Stomach (tissue), 9 donors: ENCODE results near the gene EWSR1. TPM values are rescaled to one million over a fixed set of nuclear protein-coding genes. Genes with fewer than 3 reads are reported as not detected.

ENCODE experiments used
- DNase-seq, 2 donors: peaks; one replicate each; pipeline versions ENCODE4 v3.0.0 to v3.0.0-alpha.2; 2013 to 2019
- H3K27ac ChIP-seq, 5 donors: fragments of 200-600 bp in 4 of 5; sonication (generic) in 4 of 5; one replicate each; pipeline ENCODE4 v1.5.1; 2013 to 2019; ENCODE audit warnings: mild to moderate bottlenecking in 1 of 5, moderate library complexity in 1 of 5
- H3K27me3 ChIP-seq, 3 donors: fragments of 200-600 bp; sonication (generic); one replicate each; pipeline ENCODE4 v1.5.1; 2017 to 2019; ENCODE audit warnings: mixed run types in 1 of 3
- H3K36me3 ChIP-seq, 4 donors: fragments of 200-600 bp; sonication (generic); 1 replicate in 3 of 4; 2 replicates in 1 of 4; pipeline ENCODE4 v1.5.1; 2016 to 2019
- H3K4me1 ChIP-seq, 4 donors: fragments of 200-600 bp; sonication (generic); one replicate each; pipeline ENCODE4 v1.5.1; 2016 to 2019
- H3K4me3 ChIP-seq, 4 donors: fragments of 200-600 bp; sonication (generic) in 3 of 4; one replicate each; pipeline ENCODE4 v1.5.1; 2016 to 2019; ENCODE audit warnings: mild to moderate bottlenecking in 1 of 4
- H3K9me3 ChIP-seq, 4 donors: fragments of 200-600 bp; sonication (generic); one replicate each; pipeline ENCODE4 v1.5.1; 2016 to 2019
- EP300 ChIP-seq: sonication (generic); formaldehyde crosslinking; IDR thresholded peaks from one replicate; pipeline ENCODE4 v1.6.1; 2017; ENCODE audit warnings: antibody characterized with exemption
- POLR2A ChIP-seq, 4 donors: fragments of 450-650 bp; IDR thresholded peaks; one replicate each; pipeline ENCODE4 v1.6.1; 2016; ENCODE audit warnings: antibody characterized with exemption in 4 of 4, control low read depth in 2 of 4, mild to moderate bottlenecking in 1 of 4, moderate library complexity in 1 of 4
- POLR2AphosphoS5 ChIP-seq, 3 donors: sonication (generic); formaldehyde crosslinking; IDR thresholded peaks; one replicate each; pipeline ENCODE4 v1.6.1; 2016; ENCODE audit warnings: antibody characterized with exemption in 3 of 3
- WGBS, 5 donors: extraction: QIAGEN DNeasy Blood & Tissue Kit in 3 of 5; methylation state at CpG; one replicate each; pipeline versions ENCODE4 v1.1.5 to v1.1.7; 2013 to 2018; 5-methylcytosine and 5-hydroxymethylcytosine counted together
- intact Hi-C: fragments of 100-400 bp; cut with DNase I; formaldehyde crosslinking; loops from one replicate; pipeline ENCODE4 v1.15.1; 2023; ENCODE audit warnings: low total_unique reads
- polyA plus RNA-seq, 3 donors: library from polyadenylated mRNA; stranded (reverse); fragments of 200-250 nt; gene quantifications; one replicate each; pipeline ENCODE4 v1.2.3, GENCODE V29; 2013
- total RNA-seq, 5 donors: library from RNA; depleted of rRNA; stranded (reverse); fragments of >200 nt; gene quantifications; one replicate each; pipeline versions ENCODE4 v1.1.0 to v1.2.3, GENCODE V29; 2014 to 2016
- TF ChIP-seq, protein P1 (sequence below), 7 experiments: fragments of 450-650 bp in 4 of 7; fragments of 200-600 bp in 3 of 7; sonication (generic) in 3 of 7; IDR thresholded peaks; one replicate each; pipeline ENCODE4 v1.5.1; 2016 to 2019; ENCODE audit warnings: antibody characterized with exemption in 7 of 7, control low read depth in 2 of 7, mild to moderate bottlenecking in 1 of 7
- donor health status: healthy with polysubstance abuse.
- donor health status: Bipolar disorder and iron deficiency.
- donor health status: healthy.

The EWSR1 gene
- total and polyA plus RNA-seq, 8 donors, result 97.7 to 376 (median 161) TPM

DNA sequence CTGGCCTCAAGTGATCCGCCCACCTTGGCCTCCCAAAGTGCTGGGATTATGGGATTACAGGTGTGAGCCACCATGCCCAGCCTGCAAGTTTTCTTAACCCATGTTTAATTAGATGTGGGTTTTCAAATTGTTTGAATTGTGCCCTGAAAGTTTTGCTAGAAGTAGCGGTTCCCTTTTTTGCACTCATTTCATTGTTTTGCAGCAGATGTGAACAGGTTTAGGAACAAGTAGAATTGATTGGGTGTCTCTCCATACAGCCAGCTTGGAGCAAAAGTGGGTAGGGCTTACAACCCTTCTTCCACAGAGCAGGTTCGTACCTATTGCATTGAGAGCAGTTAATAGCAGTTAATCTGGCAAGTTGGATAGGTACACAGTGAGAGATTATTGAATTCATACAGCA lies 16.1 kb downstream of the EWSR1 start:
- intact Hi-C loops, result no loop called here
- 88 to 94% (median 89%) methylated on average over 3 of the region's 3 CpGs for WGBS, 5 donors
- no peaks in the 10 kb centered on the region for H3K9me3 ChIP-seq
- TF ChIP-seq POLR2AphosphoS5 (IDR thresholded peaks at IDR 0.05), result no peak
- no peak for TF ChIP-seq POLR2A (IDR thresholded peaks at IDR 0.05)
- H3K4me3 ChIP-seq, result no peak overlapping the region
- no peak for DNase-seq
- H3K27ac ChIP-seq, result no peak overlapping the region
- H3K4me1 ChIP-seq, result peaks cover 0 to 14% (median 0%) of the 10 kb centered on the region in 4 donors
- H3K27me3 ChIP-seq, result no peaks in the 10 kb centered on the region
- peaks cover 93 to 100% (median 100%) of the 10 kb centered on the region in 4 donors for H3K36me3 ChIP-seq

DNA sequence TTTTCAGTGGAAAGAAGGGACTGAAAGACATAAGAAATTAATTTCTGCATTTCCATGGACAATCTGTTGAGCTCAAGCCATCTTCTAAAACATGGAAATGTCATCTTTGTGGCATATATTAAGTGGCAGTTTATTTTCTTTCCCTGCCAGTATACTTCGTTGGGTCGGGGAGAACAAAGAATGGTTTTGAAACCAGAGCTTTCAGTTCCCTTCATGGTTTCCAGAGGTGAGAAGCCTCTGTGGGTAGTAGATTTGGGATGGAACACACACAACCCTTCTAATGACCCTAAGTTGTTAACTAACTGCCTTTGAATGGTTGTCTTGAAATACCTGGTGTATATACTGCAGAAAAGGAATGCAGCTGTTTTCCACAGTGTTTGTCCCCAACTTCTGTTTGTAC lies 20.8 kb downstream of the EWSR1 start:
- intact Hi-C loops, result no loop called here
- H3K9me3 ChIP-seq, result no peaks in the 10 kb centered on the region
- 16 to 62% (median 37%) methylated on average over 2 of the region's 2 CpGs for WGBS, 5 donors
- TF ChIP-seq POLR2A (IDR thresholded peaks at IDR 0.05) (no peak), EP300 (no peak)
- TF ChIP-seq, protein P1, sequence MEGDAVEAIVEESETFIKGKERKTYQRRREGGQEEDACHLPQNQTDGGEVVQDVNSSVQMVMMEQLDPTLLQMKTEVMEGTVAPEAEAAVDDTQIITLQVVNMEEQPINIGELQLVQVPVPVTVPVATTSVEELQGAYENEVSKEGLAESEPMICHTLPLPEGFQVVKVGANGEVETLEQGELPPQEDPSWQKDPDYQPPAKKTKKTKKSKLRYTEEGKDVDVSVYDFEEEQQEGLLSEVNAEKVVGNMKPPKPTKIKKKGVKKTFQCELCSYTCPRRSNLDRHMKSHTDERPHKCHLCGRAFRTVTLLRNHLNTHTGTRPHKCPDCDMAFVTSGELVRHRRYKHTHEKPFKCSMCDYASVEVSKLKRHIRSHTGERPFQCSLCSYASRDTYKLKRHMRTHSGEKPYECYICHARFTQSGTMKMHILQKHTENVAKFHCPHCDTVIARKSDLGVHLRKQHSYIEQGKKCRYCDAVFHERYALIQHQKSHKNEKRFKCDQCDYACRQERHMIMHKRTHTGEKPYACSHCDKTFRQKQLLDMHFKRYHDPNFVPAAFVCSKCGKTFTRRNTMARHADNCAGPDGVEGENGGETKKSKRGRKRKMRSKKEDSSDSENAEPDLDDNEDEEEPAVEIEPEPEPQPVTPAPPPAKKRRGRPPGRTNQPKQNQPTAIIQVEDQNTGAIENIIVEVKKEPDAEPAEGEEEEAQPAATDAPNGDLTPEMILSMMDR (IDR thresholded peaks at IDR 0.05), result no peak
- no peak for DNase-seq
- peaks cover 85 to 100% (median 100%) of the 10 kb centered on the region in 4 donors for H3K36me3 ChIP-seq
- no peak overlapping the region for H3K27ac ChIP-seq
- H3K27me3 ChIP-seq, result no peaks in the 10 kb centered on the region
- no peak overlapping the region for H3K4me3 ChIP-seq
- H3K4me1 ChIP-seq, result peaks cover 0 to 27% (median 8%) of the 10 kb centered on the region in 4 donors

DNA sequence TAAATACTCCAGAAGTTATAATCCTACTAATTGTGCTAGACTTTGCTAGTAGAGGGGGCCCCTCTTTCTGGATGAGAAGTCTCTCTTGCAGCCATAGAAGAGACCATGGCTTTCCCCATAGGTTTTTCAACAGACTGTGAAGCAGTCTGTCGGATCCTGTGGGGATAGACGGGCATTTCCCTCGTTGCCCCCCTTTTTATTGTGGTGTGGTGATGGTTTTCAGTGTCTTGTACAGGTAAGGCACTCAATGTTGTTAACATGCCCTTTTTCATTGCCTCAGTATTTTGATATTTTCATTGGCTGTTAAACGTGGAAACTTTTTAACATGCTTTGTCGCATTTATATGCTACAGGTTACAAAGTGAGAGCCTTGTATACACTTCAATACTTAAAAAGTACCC lies 22.0 kb downstream of the EWSR1 start:
- Histone ChIP-seq H3K27me3 (no peaks in the 10 kb centered on the region), H3K27ac (no peak overlapping the region), H3K4me3 (no peak overlapping the region), H3K9me3 (no peaks in the 10 kb centered on the region), H3K36me3 (peaks cover 85 to 100% (median 100%) of the 10 kb centered on the region in 4 donors), H3K4me1 (peaks cover 0 to 27% (median 8%) of the 10 kb centered on the region in 4 donors)
- no peak for DNase-seq
- intact Hi-C loops, result no loop called here
- WGBS, 5 donors, result 62 to 77% (median 71%) methylated on average over 5 of the region's 5 CpGs
- TF ChIP-seq POLR2A (IDR thresholded peaks at IDR 0.05), result no peak
- TF ChIP-seq, protein P1 (IDR thresholded peaks at IDR 0.05), result no peak
- TF ChIP-seq EP300, result no peak
- no peak for TF ChIP-seq POLR2AphosphoS5 (IDR thresholded peaks at IDR 0.05)

DNA sequence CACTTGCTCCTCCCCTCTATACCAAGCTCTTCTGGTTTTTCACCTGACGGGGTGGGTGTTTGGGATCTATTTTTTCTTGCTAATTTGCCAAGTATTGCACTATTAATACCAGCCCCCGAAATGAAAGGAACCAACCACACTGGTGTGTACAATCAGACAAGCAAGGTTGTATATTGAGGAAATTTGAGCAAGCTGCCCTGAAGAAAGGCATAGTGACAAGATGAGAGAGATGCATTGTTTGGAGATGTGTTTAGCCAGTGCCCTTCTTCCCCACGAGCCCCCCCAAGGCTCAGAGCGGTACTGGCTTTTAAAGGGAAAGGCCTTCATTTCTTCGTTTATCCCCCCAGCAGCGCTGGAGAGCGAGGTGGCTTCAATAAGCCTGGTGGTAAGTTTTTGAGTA lies 23.1 kb downstream of the EWSR1 start:
- Histone ChIP-seq H3K27ac (peak overlapping the region in 1 of 5 donors; percentile 13), H3K4me3 (no peak overlapping the region), H3K4me1 (peaks cover 0 to 27% (median 8%) of the 10 kb centered on the region in 4 donors), H3K27me3 (no peaks in the 10 kb centered on the region), H3K9me3 (no peaks in the 10 kb centered on the region), H3K36me3 (peaks cover 87 to 100% (median 100%) of the 10 kb centered on the region in 4 donors)
- TF ChIP-seq EP300, result no peak
- intact Hi-C loops, result no loop called here
- no peak for DNase-seq
- 67 to 79% (median 72%) methylated on average over 7 of the region's 7 CpGs for WGBS, 5 donors

DNA sequence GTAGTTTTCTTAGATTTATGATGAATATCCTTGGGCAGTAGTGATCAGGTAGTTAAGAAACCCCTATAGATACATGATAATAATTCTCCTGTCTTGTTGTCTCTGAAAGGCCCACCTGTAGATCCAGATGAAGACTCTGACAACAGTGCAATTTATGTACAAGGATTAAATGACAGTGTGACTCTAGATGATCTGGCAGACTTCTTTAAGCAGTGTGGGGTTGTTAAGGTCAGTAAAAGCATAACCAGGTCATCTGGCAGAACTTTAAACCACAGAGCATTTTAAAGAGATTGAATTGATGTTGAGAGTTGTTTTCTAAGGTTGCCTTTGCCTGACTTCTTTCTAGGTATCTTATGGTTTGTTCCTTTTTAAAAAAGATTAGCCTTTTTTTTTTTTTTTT lies 24.3 kb downstream of the EWSR1 start:
- peaks cover 87 to 100% (median 100%) of the 10 kb centered on the region in 4 donors for H3K36me3 ChIP-seq
- H3K27me3 ChIP-seq, result no peaks in the 10 kb centered on the region
- H3K9me3 ChIP-seq, result no peaks in the 10 kb centered on the region
- intact Hi-C loops, result no loop called here
- peaks cover 0 to 27% (median 8%) of the 10 kb centered on the region in 4 donors for H3K4me1 ChIP-seq
- no peak overlapping the region for H3K27ac ChIP-seq
- H3K4me3 ChIP-seq, result no peak overlapping the region
- no peak for TF ChIP-seq POLR2AphosphoS5 (IDR thresholded peaks at IDR 0.05)
- TF ChIP-seq, protein P1 (IDR thresholded peaks at IDR 0.05), result no peak
- TF ChIP-seq EP300, result no peak
- no peak for DNase-seq
